Erythroblast (primary cell): ENCODE measurements around the gene KL.

Experiments used
- GATA1 ChIP-seq: IDR thresholded peaks from 2 replicates; pipeline ENCODE4 v1.6.1; 2011; ENCODE audit warnings: low read depth, mild to moderate bottlenecking, control low read depth, low read length, moderate library complexity
- POLR2A ChIP-seq: IDR thresholded peaks from 2 replicates; pipeline ENCODE4 v1.6.1; 2011; ENCODE audit warnings: mild to moderate bottlenecking, low read length

- no peak for TF ChIP-seq POLR2A
- TF ChIP-seq GATA1: no peak
Measured at GRCh38 chr13:33106656-33107360, 90.6 kb downstream of the KL start.
